GM21381 (cell line): Measurements from ENCODE around the gene UBE2D2.

Source experiments
- ATAC-seq: cut with Tn5 transposase; IDR thresholded peaks from one replicate; pipeline ENCODE4 v1.9.1; 2021; ENCODE audit warnings: mild to moderate bottlenecking, moderate library complexity; ENCODE audit not compliant: unreplicated experiment

UBE2D2 gene

GRCh38 chr5:139671096-139671841, 110.1 kb downstream of the UBE2D2 start:
- no peak for ATAC-seq

GRCh38 chr5:139675213-139675612, 114.1 kb downstream of the UBE2D2 start:
- no peak for ATAC-seq

GRCh38 chr5:139675825-139676224, 114.7 kb downstream of the UBE2D2 start:
- no peak for ATAC-seq

DNA sequence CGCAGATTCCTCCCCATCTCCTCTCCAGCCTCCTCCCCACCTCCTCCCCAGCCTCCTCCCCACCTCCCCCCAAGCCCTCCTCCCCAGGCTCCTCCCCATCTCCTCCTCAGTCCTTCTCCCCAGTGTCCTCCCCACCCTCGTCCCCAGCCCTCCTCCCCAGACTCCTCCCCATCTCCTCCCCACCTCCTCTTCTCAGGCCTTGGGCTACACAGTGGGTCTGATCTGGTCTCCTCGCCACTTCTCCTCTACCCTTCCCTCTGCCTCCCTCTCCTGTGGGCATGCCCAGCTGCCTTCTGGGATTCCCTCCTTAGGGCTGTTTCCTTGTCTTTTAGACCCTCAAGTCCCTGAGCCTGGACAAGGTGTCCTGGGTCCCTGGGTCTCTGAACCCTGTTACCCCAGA, 115.3 kb downstream of the UBE2D2 start:
- no peak for ATAC-seq

DNA sequence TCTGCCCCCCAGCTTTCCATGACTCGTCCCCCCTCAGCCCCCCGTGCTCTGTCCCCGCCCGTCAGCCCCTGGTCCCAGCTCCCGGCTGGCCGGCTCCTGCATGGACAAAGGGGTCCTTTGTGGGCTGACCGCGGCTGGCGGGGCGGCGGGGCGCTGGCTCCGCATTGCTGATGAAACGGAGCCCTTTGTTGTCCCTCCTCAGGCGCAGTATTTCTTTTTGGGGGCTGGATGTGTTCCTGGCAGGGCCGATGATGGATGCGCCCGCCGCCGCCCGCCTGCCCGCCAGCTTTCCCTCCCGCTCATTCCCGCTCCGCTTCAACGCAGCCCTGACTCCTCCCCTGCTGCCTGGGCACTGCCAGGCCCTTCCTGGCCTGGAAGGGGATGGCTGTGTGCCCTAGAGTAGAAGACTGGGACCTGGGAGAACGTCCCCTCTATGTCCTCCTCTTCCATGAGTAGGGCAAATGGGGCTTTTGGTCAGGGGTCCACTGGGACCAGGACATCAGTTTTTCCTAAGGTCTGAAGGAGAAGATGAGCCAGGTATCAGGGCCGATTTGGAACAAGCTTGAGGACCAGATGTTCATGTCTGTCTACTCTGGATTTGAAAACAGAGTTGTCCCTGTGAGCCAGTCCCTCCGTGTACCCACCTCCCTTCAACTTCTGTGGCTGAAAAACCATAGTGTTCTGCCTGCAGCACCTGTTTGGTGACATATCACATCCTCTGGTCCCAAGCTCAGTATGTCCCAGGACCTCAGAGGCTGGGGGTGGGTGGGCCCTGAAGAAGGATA, 116.0 kb downstream of the UBE2D2 start:
- no peak for ATAC-seq
